Fibroblast of lung (primary cell): ENCODE measurements around the gene PAM16.

ENCODE experiments used
- CTCF ChIP-seq, 2 donors: IDR thresholded peaks in 1 of 2; conservative IDR thresholded peaks in 1 of 2; 1 replicate in 1 of 2; 2 replicates in 1 of 2; pipeline ENCODE4 v1.5.1; 2011 to 2012; ENCODE audit warnings: low read length in 2 of 2, control low read depth in 1 of 2, inconsistent platforms in 1 of 2, low read depth in 1 of 2, mild to moderate bottlenecking in 1 of 2
- EZH2 ChIP-seq: IDR thresholded peaks from 2 replicates; pipeline ENCODE4 v1.5.1; 2012; ENCODE audit warnings: low read length, control low read depth, mild to moderate bottlenecking; ENCODE audit errors: missing control alignments

- TF ChIP-seq CTCF (conservative IDR thresholded peaks at IDR 0.05 in 1 of 2, IDR thresholded peaks at IDR 0.05 in 1 of 2; ENCODE audit: low read depth in 1 of 2, low read length in 2 of 2) (no peak), EZH2 (no peak)
Observed at GRCh38 chr16:4293181-4293716, 57.9 kb downstream of the PAM16 start.
